GM18867 (cell line): ENCODE results near the gene GCAT.
A peak's percentile ranks its signal among the peaks of the same experiment; 100 is the strongest.

Experiments
- ATAC-seq: cut with Tn5 transposase; IDR thresholded peaks from one replicate; pipeline ENCODE4 v1.9.1; 2021; ENCODE audit warnings: mild to moderate bottlenecking, moderate library complexity; ENCODE audit not compliant: unreplicated experiment

The GCAT gene

GRCh38 chr22:37842015-37842793 lies 34.5 kb downstream of the GCAT start:
- no peak for ATAC-seq

GRCh38 chr22:37843741-37844089 lies 36.0 kb downstream of the GCAT start:
- ATAC-seq, result peak; percentile 46

- no peak for ATAC-seq
These were observed 37.2 kb downstream of the GCAT start for GRCh38 chr22:37844904-37845329.

GRCh38 chr22:37846433-37846832 lies 38.7 kb downstream of the GCAT start:
- ATAC-seq, result no peak

GRCh38 chr22:37848587-37849088 lies 40.9 kb downstream of the GCAT start:
- ATAC-seq, result no peak

GRCh38 chr22:37849089-37849751 lies 41.5 kb downstream of the GCAT start, which contains the start of gene EIF3L:
TSS of gene EIF3L (plus strand) at chr22:37849419. CDS start at chr22:37849450, 31 bp downstream.
- ATAC-seq, result peak; percentile 58

- ATAC-seq, result no peak
These were observed 43.1 kb downstream of the GCAT start for GRCh38 chr22:37850801-37851200.

- ATAC-seq, result no peak
These were observed 44.7 kb downstream of the GCAT start for GRCh38 chr22:37852418-37852817.

GRCh38 chr22:37854946-37855345 lies 47.2 kb downstream of the GCAT start:
- ATAC-seq, result no peak

- no peak for ATAC-seq
These were observed 47.7 kb downstream of the GCAT start for GRCh38 chr22:37855462-37855861.

GRCh38 chr22:37860796-37861421 lies 53.2 kb downstream of the GCAT start:
- ATAC-seq, result no peak

- no peak for ATAC-seq
These were observed 55.0 kb downstream of the GCAT start for GRCh38 chr22:37862570-37863325.

- no peak for ATAC-seq
These were observed 57.8 kb downstream of the GCAT start for GRCh38 chr22:37865510-37865909.
